Fibroblast of the aortic adventitia (primary cell): ENCODE measurements around the gene TSEN15. TPM values are rescaled to one million over a fixed set of nuclear protein-coding genes. Genes with fewer than 3 reads are reported as not detected.
A peak's percentile ranks its signal among the peaks of the same experiment; 100 is the strongest.

ENCODE experiments used
- DNase-seq: peaks from one replicate; pipeline ENCODE4 v3.0.0-alpha.2; 2010; ENCODE audit warnings: low read depth
- H3K4me3 ChIP-seq: 2 replicates; pipeline ENCODE4 v1.5.1; 2011; ENCODE audit warnings: low read depth, mild to moderate bottlenecking, control low read depth, low read length, moderate library complexity
- CTCF ChIP-seq: IDR thresholded peaks from 2 replicates; pipeline ENCODE4 v1.5.1; 2011; ENCODE audit warnings: mild to moderate bottlenecking, low read length, control low read depth, inconsistent platforms; ENCODE audit not compliant: insufficient read depth
- total RNA-seq: library from RNA; depleted of rRNA; stranded (reverse); fragments of >200 nt; gene quantifications from 2 replicates; pipeline ENCODE4 v1.2.3, GENCODE V29; 2012; ENCODE audit warnings: low replicate concordance

Gene TSEN15
- total RNA-seq, 1 donor: 65.8 TPM

GRCh38 chr1:184021728-184022127, 29.8 kb upstream of the TSEN15 start:
- no peak overlapping the region for H3K4me3 ChIP-seq
- peak; percentile 90 for DNase-seq
- no peak for TF ChIP-seq CTCF

- no peak for TF ChIP-seq CTCF
- peak; percentile 85 for DNase-seq
- no peak overlapping the region for H3K4me3 ChIP-seq
These were observed 28.9 kb upstream of the TSEN15 start for GRCh38 chr1:184022668-184023067.

- TF ChIP-seq CTCF: no peak
- no peak for DNase-seq
These were observed 28.4 kb upstream of the TSEN15 start for GRCh38 chr1:184023171-184023570.

GRCh38 chr1:184025242-184025675, 26.3 kb upstream of the TSEN15 start:
- DNase-seq: peak; percentile 96
- no peak overlapping the region for H3K4me3 ChIP-seq
- TF ChIP-seq CTCF: no peak

More at GRCh38 chr1:184023171-184023570, 28.4 kb upstream of the TSEN15 start:
- H3K4me3 ChIP-seq: no peak overlapping the region

GRCh38 chr1:184027826-184028695, 23.5 kb upstream of the TSEN15 start:
- no peak overlapping the region for H3K4me3 ChIP-seq
- peak; percentile 69 for DNase-seq
- TF ChIP-seq CTCF: no peak

- TF ChIP-seq CTCF: no peak
- no peak overlapping the region for H3K4me3 ChIP-seq
- DNase-seq: no peak
These were observed 22.5 kb upstream of the TSEN15 start for GRCh38 chr1:184028854-184029623.
